ENCODE results near the gene EPHB1.
A peak's percentile ranks its signal among the peaks of the same experiment; 100 is the strongest.

EPHB1 gene

DNA sequence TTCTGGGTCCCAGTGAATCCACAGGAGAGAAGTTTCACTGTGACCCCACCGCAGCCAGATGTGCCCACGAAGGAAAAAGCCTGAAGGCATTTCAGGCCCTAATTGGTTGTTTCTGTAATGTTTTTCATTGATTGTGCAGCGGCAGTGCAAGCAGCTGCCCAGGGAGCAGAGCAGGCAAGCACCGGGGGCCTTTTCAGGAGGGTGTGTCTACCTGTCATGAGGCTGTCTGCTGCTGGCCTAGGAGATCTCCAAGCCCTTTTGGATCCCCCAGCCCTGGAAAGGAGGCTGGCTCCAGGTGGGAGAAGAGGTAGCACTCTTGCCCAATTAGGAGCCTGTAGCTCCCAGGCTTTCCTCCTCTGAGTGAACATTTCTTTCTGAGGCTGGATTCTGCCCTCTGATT, 108.8 kb downstream of the EPHB1 start:
- DNase-seq (ENCODE audit: low read depth in 1 of 2, low spot score in 1 of 2): no peak
- TF ChIP-seq GABPA (IDR thresholded peaks at IDR 0.05; ENCODE audit: low read depth): no peak
- TF ChIP-seq, protein P1, sequence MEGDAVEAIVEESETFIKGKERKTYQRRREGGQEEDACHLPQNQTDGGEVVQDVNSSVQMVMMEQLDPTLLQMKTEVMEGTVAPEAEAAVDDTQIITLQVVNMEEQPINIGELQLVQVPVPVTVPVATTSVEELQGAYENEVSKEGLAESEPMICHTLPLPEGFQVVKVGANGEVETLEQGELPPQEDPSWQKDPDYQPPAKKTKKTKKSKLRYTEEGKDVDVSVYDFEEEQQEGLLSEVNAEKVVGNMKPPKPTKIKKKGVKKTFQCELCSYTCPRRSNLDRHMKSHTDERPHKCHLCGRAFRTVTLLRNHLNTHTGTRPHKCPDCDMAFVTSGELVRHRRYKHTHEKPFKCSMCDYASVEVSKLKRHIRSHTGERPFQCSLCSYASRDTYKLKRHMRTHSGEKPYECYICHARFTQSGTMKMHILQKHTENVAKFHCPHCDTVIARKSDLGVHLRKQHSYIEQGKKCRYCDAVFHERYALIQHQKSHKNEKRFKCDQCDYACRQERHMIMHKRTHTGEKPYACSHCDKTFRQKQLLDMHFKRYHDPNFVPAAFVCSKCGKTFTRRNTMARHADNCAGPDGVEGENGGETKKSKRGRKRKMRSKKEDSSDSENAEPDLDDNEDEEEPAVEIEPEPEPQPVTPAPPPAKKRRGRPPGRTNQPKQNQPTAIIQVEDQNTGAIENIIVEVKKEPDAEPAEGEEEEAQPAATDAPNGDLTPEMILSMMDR (IDR thresholded peaks at IDR 0.05; ENCODE audit: insufficient read depth, low read length): no peak
- TF ChIP-seq SPI1 (IDR thresholded peaks at IDR 0.05; ENCODE audit: borderline replicate concordance, low read depth): no peak
- Histone ChIP-seq H3K27me3 (ENCODE audit: insufficient read depth, poor library complexity, severe bottlenecking) (no peaks in the 10 kb centered on the region), H3K27ac (replicated peaks) (no peak overlapping the region), H3K4me3 (replicated peaks; ENCODE audit: insufficient read depth, low read length) (no peak overlapping the region)

DNA sequence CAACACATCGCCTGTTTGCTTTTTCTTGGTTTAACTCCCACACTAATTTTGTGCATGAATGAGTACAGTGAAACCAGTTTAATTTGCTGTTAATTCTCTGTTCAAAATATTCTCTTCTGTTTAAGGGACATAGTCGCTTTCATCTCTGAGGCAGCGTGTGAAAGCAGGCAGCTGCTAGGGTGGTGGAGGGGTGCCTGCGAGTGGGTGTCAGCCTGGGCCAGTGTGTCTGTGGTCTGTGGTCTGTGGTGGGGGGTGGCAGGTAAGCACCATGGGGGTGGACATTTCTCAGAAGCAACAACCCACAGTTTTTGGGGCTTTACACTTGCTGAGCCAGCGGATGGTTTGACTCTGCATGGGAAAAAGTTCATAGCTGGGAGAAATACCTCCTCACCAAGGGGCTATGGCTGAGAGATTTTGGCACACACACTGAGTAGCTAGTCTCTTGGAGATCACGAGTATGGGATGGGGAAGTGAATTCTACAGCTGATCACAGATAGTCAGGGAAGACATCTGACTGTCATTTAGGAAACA, 109.2 kb downstream of the EPHB1 start:
- DNase-seq (ENCODE audit: low read depth in 1 of 2, low spot score in 1 of 2): no peak
- Histone ChIP-seq H3K4me3 (replicated peaks; ENCODE audit: insufficient read depth, low read length) (no peak overlapping the region), H3K27ac (replicated peaks) (no peak overlapping the region), H3K27me3 (ENCODE audit: insufficient read depth, poor library complexity, severe bottlenecking) (no peaks in the 10 kb centered on the region)
- no peak for TF ChIP-seq GABPA (IDR thresholded peaks at IDR 0.05; ENCODE audit: low read depth)
- no peak for TF ChIP-seq POLR2AphosphoS5 (IDR thresholded peaks at IDR 0.05; ENCODE audit: low read depth)
- no peak for TF ChIP-seq SPI1 (IDR thresholded peaks at IDR 0.05; ENCODE audit: borderline replicate concordance, low read depth)
- TF ChIP-seq, protein P1 (IDR thresholded peaks at IDR 0.05; ENCODE audit: insufficient read depth, low read length): no peak
- TF ChIP-seq, protein P2, sequence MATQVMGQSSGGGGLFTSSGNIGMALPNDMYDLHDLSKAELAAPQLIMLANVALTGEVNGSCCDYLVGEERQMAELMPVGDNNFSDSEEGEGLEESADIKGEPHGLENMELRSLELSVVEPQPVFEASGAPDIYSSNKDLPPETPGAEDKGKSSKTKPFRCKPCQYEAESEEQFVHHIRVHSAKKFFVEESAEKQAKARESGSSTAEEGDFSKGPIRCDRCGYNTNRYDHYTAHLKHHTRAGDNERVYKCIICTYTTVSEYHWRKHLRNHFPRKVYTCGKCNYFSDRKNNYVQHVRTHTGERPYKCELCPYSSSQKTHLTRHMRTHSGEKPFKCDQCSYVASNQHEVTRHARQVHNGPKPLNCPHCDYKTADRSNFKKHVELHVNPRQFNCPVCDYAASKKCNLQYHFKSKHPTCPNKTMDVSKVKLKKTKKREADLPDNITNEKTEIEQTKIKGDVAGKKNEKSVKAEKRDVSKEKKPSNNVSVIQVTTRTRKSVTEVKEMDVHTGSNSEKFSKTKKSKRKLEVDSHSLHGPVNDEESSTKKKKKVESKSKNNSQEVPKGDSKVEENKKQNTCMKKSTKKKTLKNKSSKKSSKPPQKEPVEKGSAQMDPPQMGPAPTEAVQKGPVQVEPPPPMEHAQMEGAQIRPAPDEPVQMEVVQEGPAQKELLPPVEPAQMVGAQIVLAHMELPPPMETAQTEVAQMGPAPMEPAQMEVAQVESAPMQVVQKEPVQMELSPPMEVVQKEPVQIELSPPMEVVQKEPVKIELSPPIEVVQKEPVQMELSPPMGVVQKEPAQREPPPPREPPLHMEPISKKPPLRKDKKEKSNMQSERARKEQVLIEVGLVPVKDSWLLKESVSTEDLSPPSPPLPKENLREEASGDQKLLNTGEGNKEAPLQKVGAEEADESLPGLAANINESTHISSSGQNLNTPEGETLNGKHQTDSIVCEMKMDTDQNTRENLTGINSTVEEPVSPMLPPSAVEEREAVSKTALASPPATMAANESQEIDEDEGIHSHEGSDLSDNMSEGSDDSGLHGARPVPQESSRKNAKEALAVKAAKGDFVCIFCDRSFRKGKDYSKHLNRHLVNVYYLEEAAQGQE (IDR thresholded peaks at IDR 0.05; ENCODE audit: insufficient replicate concordance, low read depth): no peak

DNA sequence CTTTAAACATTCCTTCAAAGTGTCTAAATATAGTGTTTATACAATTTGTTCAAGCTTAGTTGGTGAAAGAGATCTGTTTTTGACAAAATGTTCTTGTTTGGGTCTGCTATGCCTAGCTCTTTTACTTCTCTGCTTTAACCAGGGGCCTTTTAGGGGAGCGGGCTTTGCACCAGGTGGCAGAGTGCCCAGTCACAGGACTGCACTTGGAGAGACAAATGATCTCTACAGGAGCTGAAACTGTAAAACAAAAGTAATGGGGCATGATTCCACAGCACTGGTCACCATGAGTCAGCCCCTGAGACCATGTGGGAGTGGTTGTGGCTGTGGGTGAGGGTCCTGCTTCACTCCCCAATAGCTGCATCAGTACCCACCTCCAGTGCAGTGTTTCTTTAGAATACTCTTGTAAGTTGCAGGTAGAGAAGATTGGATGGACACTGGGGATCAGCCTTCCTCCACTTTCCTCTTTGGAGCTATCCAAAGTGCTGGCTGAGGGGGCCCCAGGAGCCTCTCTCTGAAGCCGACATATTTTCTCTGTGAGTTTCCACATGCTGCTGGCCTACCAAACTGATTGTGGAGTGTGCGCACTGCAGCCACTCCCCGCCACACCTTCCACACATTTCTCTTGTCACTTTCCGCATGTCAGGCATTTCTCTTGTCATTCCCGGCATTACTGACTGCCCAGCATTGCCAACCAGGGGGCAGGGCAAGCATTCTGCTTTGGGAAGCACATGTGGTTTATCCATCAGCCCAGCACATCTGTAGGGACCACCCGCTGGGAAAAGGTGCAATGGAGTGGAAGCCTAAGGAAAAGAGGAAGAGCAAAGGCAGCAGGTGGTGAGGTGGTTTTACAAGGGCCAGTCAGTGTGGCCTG, 110.0 kb downstream of the EPHB1 start:
- Histone ChIP-seq H3K4me3 (replicated peaks; ENCODE audit: insufficient read depth, low read length) (no peak overlapping the region), H3K27me3 (ENCODE audit: insufficient read depth, poor library complexity, severe bottlenecking) (no peaks in the 10 kb centered on the region), H3K27ac (replicated peaks) (no peak overlapping the region)
- no peak for TF ChIP-seq GABPA (IDR thresholded peaks at IDR 0.05; ENCODE audit: low read depth)
- TF ChIP-seq, protein P2 (IDR thresholded peaks at IDR 0.05; ENCODE audit: insufficient replicate concordance, low read depth): peak; percentile 35
- DNase-seq (ENCODE audit: low read depth in 1 of 2, low spot score in 1 of 2): no peak

DNA sequence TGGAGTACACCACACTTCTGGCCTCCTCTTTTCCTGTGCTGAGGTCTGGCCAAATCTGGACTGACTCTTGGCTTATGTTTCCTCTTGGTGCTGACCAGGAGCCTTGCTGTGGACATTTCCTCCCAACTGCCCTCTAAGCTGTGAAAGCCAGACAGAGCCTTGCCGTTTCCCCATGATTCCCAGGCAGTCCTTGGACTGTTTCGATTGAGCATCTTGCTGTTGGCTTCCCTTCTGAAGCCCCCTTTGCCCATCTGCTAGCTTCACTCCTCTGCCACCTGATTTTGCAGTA, 110.5 kb downstream of the EPHB1 start:
- TF ChIP-seq SPI1 (IDR thresholded peaks at IDR 0.05; ENCODE audit: borderline replicate concordance, low read depth) (no peak), POLR2AphosphoS5 (IDR thresholded peaks at IDR 0.05; ENCODE audit: low read depth) (no peak)
- TF ChIP-seq, protein P1 (IDR thresholded peaks at IDR 0.05; ENCODE audit: insufficient read depth, low read length): no peak
- Histone ChIP-seq H3K27me3 (ENCODE audit: insufficient read depth, poor library complexity, severe bottlenecking) (no peaks in the 10 kb centered on the region), H3K27ac (replicated peaks) (no peak overlapping the region), H3K4me3 (replicated peaks; ENCODE audit: insufficient read depth, low read length) (no peak overlapping the region)
- DNase-seq (ENCODE audit: low read depth in 1 of 2, low spot score in 1 of 2): no peak
